HL-60 (cell line): ENCODE data around the gene STX1B.
A peak's percentile ranks its signal among the peaks of the same experiment; 100 is the strongest.

Experiments used
- DNase-seq, 2 experiments: peaks; one replicate each; pipeline ENCODE4 v3.0.0-alpha.2; 2010 to 2020; ENCODE audit warnings: low read depth in 1 of 2, low spot score in 1 of 2
- H3K27ac ChIP-seq: fragments of 250-450 bp; sonication (Bioruptor Pico); replicated peaks from 2 replicates; pipeline ENCODE4 v1.5.1; 2020; ENCODE audit warnings: mild to moderate bottlenecking, moderate library complexity
- H3K27me3 ChIP-seq: fragments of 250-450 bp; sonication (Bioruptor Pico); 2 replicates; pipeline ENCODE4 v1.5.1; 2021; ENCODE audit warnings: mild to moderate bottlenecking, moderate library complexity; ENCODE audit not compliant: insufficient read depth, poor library complexity, severe bottlenecking
- H3K4me3 ChIP-seq: replicated peaks from 2 replicates; pipeline ENCODE4 v1.5.1; 2011; ENCODE audit warnings: mild to moderate bottlenecking, control low read depth, low read length; ENCODE audit not compliant: insufficient read depth
- GABPA ChIP-seq: IDR thresholded peaks from 2 replicates; pipeline ENCODE4 v1.6.1; 2012; ENCODE audit warnings: low read depth
- POLR2AphosphoS5 ChIP-seq: IDR thresholded peaks from 2 replicates; pipeline ENCODE4 v1.6.1; 2012; ENCODE audit warnings: low read depth
- SPI1 ChIP-seq: IDR thresholded peaks from 2 replicates; pipeline ENCODE4 v1.6.1; 2012; ENCODE audit warnings: low read depth, mild to moderate bottlenecking, borderline replicate concordance
- TF ChIP-seq, protein P1 (sequence below): IDR thresholded peaks from one replicate; pipeline ENCODE4 v1.5.1; 2011; ENCODE audit warnings: low read length, control low read depth, inconsistent platforms; ENCODE audit not compliant: insufficient read depth
- TF ChIP-seq, protein P2 (sequence below): IDR thresholded peaks from 2 replicates; pipeline ENCODE4 v1.6.1; 2012; ENCODE audit warnings: low read depth; ENCODE audit not compliant: insufficient replicate concordance

The STX1B gene

DNA sequence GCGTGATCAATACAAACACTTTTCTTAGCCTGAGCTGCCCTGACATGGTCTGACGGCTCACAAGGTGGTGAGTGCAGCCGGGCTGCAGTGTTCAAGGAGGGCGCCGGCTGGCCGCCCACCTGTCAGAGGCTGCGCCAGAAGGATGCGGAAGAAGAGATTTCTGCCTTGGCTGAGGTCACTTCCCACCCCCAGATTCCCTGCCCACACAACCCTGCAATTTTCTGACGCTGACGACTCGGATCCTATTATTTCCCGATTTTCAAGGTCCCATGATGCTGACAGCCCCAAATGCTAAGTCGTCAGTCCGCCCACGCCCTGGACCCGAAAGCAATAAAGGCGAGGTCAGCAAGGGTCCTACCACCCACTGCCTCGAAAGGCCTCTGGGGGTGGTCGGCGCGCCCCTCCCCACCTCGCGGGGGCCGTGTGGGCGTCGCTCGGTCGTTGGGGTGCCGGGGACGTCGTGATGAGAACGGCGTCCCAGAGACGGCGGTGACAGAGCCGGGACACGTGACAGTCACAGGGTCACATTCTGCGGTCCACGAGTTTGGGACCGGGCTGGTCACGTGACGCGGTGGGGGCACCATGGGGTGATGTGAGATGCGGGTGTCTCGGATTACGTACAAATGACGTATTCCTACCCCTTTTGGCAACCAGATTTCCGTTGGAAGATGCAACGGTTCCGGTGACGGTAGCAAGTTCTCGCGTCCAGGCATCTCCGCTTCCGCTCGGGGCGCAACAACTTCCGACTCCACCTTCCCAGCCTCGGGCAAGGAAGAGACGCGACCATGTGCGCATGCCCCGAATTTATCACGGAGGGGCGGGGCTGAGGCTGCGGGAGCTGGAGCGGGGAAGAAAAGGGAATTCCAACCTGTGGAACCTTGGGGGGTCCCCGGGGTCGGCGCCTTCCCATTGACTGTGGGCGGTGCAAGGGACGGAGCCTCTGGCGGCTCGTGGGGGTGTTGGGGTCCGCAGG is 22.6 kb upstream of the STX1B start, which contains the start of gene STX4:
Gene STX4, plus strand, starts transcription at position 823 of the 973 bp plus-strand sequence. CDS start 248 bp downstream, outside the sequence.
- Histone ChIP-seq H3K27me3 (no peaks in the 10 kb centered on the region), H3K4me3 (peak within 1 kb of the TSS; percentile 96), H3K27ac (peak within 1 kb of the TSS; percentile 82)
- TF ChIP-seq GABPA, result peak; percentile 99
- TF ChIP-seq, protein P1, sequence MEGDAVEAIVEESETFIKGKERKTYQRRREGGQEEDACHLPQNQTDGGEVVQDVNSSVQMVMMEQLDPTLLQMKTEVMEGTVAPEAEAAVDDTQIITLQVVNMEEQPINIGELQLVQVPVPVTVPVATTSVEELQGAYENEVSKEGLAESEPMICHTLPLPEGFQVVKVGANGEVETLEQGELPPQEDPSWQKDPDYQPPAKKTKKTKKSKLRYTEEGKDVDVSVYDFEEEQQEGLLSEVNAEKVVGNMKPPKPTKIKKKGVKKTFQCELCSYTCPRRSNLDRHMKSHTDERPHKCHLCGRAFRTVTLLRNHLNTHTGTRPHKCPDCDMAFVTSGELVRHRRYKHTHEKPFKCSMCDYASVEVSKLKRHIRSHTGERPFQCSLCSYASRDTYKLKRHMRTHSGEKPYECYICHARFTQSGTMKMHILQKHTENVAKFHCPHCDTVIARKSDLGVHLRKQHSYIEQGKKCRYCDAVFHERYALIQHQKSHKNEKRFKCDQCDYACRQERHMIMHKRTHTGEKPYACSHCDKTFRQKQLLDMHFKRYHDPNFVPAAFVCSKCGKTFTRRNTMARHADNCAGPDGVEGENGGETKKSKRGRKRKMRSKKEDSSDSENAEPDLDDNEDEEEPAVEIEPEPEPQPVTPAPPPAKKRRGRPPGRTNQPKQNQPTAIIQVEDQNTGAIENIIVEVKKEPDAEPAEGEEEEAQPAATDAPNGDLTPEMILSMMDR, result no peak
- TF ChIP-seq, protein P2, sequence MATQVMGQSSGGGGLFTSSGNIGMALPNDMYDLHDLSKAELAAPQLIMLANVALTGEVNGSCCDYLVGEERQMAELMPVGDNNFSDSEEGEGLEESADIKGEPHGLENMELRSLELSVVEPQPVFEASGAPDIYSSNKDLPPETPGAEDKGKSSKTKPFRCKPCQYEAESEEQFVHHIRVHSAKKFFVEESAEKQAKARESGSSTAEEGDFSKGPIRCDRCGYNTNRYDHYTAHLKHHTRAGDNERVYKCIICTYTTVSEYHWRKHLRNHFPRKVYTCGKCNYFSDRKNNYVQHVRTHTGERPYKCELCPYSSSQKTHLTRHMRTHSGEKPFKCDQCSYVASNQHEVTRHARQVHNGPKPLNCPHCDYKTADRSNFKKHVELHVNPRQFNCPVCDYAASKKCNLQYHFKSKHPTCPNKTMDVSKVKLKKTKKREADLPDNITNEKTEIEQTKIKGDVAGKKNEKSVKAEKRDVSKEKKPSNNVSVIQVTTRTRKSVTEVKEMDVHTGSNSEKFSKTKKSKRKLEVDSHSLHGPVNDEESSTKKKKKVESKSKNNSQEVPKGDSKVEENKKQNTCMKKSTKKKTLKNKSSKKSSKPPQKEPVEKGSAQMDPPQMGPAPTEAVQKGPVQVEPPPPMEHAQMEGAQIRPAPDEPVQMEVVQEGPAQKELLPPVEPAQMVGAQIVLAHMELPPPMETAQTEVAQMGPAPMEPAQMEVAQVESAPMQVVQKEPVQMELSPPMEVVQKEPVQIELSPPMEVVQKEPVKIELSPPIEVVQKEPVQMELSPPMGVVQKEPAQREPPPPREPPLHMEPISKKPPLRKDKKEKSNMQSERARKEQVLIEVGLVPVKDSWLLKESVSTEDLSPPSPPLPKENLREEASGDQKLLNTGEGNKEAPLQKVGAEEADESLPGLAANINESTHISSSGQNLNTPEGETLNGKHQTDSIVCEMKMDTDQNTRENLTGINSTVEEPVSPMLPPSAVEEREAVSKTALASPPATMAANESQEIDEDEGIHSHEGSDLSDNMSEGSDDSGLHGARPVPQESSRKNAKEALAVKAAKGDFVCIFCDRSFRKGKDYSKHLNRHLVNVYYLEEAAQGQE, result no peak
- peak; percentile 69 for TF ChIP-seq POLR2AphosphoS5
- TF ChIP-seq SPI1, result no peak
- DNase-seq, result peak; percentile 99 to 100

DNA sequence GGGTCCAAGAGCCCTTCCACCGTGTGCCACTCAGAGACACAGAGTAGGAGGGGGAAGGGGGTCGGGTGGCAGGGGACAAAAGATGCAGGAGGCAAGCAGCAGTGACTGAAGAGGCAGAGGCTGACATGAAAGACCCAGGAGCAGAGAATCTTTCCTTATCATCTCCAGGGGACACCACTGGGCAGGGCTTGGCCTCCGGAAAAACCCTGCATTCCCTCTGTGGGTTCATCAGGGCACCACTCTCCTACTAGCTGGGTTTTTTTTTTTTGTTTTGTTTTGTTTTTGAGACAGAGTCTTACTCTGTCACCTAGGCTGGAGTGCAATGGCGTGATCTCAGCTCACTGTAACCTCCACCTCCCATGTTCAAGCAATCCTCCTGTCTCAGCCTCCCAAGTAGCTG is 20.8 kb upstream of the STX1B start:
- Histone ChIP-seq H3K27ac (no peak overlapping the region), H3K4me3 (no peak overlapping the region), H3K27me3 (no peaks in the 10 kb centered on the region)
- TF ChIP-seq, protein P2, result no peak
- TF ChIP-seq POLR2AphosphoS5, result no peak
- no peak for TF ChIP-seq GABPA
- TF ChIP-seq, protein P1, result no peak
- no peak for TF ChIP-seq SPI1
- no peak for DNase-seq

DNA sequence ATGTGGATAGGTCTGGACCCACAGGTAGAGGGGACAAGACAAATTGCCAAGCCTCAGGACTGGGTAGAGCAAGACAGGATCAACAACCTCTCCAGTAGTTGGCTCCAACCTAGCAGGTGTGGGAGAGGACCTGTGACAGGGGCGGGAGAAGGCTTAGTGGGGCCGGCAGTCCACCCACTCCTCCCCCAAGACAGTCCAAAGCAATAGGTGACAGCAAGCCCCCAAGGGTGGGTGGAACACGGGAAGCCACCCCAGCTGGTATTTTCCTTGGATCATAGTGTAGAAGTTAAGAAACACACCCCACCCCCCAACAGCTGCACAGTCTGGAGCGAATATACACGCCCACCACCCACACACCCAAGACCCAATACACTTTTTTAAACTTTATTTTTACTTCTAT is 18.8 kb upstream of the STX1B start:
- Histone ChIP-seq H3K27me3 (no peaks in the 10 kb centered on the region), H3K4me3 (no peak overlapping the region), H3K27ac (no peak overlapping the region)
- TF ChIP-seq, protein P2, result no peak
- TF ChIP-seq, protein P1, result no peak
- TF ChIP-seq SPI1, result no peak
- no peak for TF ChIP-seq GABPA
- TF ChIP-seq POLR2AphosphoS5, result no peak
- no peak for DNase-seq
